Loucy (cell line): ENCODE data around the gene ERH.

ENCODE experiments used
- CTCF ChIP-seq: fragments of 200-600 bp; sonication (generic); conservative IDR thresholded peaks from 2 replicates; pipeline ENCODE4 v1.5.1; 2014; ENCODE audit warnings: mild to moderate bottlenecking, antibody characterized with exemption, low read length
- EZH2phosphoT487 ChIP-seq: fragments of 200-600 bp; IDR thresholded peaks from 2 replicates; pipeline ENCODE4 v1.6.1; 2018; ENCODE audit warnings: antibody characterized with exemption, mild to moderate bottlenecking, moderate library complexity, borderline replicate concordance

GRCh38 chr14:69429643-69430042 lies 31.5 kb upstream of the ERH start:
- TF ChIP-seq CTCF = no peak
- TF ChIP-seq EZH2phosphoT487 = no peak
